HG03460 (cell line): ENCODE measurements around the gene PNPLA7.
A peak's percentile ranks its signal among the peaks of the same experiment; 100 is the strongest.
"Not testable (repeated sequence)": the region's sequence is repeated elsewhere in the genome, so short reads cannot be mapped to it uniquely, and the experiment has no call there.

ENCODE experiments used
- ATAC-seq: cut with Tn5 transposase; IDR thresholded peaks from one replicate; pipeline ENCODE4 v1.9.1; 2021; ENCODE audit not compliant: unreplicated experiment

PNPLA7 gene

DNA sequence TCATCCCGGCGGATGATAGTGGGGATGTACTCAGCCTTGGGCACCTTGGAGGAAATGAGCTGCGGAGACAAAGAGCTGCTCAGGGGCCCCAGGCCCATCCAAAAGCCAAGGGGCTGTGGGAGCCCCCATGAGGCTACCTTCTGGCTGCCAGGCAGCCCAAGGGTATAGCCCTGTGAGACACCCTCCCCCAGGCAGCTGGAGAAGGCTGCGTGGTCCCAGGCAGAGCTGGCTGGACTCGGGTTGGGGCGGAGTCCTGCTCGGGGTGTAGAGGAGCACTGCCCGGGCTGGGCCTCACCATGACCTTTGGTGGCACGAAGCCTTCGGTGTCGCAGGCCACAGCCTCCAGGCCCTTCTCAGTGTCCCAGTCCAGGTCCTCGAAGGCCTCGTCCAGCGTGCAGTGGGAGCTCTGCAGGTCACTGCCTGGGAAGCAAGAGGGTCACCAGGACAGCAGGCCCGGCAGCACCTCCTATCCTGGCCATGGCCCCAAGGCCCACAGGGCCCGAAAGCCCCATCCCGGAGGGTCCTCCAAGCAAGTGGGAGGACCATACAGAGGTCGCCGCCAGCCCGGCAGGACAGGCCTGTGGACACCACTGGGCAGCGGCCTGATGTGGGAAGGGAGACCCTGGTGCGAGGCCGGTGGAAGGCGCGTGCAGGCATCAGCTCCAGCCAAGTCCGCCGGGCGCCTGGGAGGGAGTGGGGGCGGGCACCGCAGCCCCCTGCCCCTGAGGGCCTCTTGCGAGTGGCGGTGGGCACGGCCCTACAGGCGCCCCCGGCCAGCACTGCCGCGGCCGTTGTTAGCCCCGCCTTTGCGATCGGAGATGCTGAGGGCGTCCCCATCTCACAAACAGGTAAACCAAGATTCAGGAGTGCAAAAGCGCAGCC, 97.2 kb downstream of the PNPLA7 start:
- ATAC-seq: no peak

DNA sequence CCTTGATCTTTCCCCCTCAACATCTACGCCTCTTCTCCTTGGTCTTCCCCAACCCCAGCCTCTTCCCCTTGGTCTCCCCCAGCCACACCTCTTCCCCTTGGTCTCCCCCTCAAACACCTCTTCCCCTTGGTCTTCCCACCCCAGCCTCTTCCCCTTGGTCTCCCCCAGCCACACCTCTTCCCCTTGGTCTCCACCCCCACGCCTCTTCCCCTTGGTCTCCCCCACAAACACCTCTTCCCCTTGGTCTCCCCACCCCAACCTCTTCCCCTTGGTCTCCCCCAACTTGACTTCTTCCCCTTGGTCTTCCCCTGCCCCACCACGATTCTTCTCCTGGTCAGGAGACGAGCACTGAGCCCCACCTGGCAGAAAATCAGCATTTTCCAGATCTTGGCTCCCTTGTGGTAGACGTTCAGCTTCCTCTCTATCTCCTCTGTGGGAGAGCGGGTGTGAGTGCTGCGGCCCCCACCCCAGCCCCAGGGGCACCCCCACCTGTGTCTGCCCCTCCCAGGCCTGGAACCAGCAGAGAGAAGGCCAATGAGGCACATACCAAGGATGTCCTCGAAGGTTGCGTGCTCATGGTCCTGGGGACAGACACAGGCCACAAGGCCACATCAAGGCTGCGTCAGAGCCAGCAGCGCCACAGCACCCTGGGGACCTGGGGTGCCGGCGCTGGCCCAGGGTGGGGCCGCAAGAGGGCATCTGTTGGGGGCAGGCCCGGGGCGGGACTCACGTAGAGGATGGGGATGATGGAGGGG, 98.0 kb downstream of the PNPLA7 start:
- no peak for ATAC-seq

DNA sequence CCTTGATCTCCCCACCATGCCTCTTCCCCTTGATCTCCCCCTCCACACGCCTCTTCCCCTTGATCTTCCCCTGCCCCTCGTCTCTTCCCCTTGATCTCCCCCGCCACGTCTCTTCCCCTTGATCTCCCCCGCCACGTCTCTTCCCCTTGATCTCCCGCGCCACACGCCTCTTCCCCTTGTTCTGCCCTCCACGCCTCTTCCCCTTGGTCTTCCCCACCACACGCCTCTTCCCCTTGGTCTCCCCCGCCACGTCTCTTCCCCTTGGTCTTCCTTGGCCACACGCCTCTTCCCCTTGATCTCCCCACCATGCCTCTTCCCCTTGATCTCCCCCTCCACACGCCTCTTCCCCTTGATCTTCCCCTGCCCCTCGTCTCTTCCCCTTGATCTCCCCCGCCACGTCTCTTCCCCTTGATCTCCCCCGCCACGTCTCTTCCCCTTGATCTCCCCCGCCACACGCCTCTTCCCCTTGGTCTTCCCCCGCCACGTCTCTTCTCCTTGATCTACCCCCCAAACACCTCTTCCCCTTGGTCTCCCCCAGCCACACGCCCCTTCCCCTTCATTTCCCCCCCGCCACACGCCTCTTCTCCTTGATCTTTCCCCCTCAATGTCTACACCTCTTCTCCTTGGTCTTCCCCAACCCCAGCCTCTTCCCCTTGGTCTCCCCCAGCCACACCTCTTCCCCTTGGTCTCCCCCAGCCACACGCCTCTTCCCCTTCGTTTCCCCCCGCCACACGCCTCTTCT, 98.8 kb downstream of the PNPLA7 start:
- ATAC-seq: not testable (repeated sequence)

DNA sequence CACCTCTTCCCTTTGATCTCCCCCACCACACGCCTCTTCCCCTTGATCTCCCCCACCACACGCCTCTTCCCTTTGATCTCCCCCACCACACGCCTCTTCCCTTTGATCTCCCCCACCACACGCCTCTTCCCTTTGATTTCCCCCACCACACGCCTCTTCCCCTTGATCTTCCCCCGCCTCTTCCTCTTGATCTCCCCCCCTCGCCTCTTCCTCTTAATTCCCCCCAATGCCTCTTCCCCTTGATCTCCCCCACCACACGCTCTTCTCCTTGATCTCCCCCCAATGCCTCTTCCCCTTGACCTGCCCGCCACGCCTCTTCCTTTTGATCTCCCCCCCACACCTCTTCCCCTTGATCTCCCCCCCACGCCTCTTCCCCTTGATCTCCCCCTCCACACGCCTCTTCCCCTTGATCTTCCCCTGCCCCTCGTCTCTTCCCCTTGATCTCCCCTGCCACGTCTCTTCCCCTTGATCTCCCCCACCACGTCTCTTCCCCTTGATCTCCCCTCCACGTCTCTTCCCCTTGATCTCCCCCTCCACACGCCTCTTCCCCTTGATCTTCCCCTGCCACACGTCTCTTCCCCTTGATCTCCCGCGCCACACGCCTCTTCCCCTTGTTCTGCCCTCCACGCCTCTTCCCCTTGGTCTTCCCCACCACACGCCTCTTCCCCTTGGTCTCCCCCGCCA, 99.5 kb downstream of the PNPLA7 start:
- not testable (repeated sequence) for ATAC-seq

DNA sequence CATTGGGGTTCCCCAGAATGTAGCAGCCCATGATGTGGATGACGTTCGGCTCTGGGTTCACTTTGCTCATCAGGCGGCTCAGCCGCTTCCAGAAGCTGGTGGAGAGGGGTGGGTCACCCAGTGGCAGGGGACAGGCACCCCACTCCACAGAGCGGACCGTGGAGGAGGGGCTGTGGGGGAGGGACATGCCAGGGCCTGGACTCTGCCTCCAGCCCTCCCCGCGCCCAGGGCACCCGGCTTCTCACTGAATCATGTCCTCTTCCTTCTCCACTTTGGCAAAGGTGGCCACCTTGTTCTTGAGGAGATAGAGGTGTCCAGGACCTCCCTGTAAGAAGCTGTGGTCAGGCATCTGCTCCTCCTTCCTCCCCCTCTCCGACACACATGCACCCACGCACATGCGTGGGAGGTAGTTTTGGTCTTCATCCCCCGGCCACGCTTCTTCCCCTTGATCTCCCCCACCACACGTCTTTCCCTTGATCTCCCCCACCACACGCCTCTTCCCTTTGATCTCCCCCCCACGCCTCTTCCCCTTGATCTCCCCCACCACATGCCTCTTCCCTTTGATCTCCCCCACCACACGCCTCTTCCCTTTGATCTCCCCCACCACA, 100.2 kb downstream of the PNPLA7 start:
- ATAC-seq: no peak

DNA sequence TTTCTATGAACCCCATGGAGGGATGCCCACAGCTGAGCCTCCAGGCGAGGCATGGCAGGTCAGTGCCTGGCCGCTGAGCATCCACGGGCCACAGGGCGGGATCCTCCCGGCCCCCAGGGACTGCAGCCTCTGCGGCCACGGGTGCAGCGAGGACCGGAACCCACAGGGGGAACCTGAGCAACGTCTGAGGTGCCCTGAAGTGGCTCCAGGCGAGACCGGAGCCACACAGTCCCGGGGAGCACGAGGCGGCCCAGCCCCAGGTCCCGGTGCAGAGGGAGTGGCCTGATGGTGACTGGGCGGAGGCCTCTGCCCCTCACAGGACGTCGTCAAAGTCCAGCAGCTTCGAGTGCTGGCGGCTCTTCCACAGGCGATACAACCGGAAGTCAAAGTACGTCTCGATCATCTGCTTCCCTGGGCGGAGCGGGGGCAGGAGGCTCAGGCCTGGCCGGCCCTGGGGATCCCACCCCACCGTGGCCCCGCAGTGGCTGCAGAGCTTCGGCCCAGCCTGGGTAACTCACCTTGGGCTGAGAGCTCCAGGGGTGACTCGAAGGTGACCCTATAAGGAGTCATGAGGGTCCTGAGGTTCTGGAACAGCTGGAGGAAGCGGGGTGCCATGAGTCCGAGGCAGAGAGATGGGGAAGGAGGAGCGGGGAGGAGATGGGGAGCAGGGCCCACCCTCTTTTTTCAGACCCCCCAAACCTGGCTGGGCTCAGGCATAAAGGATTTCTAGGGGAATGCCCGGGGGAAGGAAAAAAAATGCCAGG, 100.9 kb downstream of the PNPLA7 start:
- ATAC-seq: no peak

DNA sequence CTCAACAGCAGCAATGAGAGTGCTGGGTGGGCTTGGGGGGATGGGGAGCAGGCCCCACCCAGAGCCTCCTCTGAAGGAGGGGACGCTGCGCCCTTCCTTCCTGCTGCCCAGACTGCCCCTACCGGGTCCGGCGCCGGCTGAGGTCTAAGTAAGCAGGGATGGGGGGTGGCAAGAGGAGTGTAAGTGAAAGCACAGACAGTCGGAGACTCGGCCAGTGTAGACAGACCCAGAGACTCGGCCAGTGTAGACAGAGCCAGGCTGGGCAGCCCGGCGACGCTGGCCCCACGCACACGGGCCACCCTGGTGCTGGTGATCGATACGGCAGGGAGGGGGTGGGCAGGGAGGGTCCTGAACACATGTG, 101.6 kb downstream of the PNPLA7 start:
- ATAC-seq: no peak

DNA sequence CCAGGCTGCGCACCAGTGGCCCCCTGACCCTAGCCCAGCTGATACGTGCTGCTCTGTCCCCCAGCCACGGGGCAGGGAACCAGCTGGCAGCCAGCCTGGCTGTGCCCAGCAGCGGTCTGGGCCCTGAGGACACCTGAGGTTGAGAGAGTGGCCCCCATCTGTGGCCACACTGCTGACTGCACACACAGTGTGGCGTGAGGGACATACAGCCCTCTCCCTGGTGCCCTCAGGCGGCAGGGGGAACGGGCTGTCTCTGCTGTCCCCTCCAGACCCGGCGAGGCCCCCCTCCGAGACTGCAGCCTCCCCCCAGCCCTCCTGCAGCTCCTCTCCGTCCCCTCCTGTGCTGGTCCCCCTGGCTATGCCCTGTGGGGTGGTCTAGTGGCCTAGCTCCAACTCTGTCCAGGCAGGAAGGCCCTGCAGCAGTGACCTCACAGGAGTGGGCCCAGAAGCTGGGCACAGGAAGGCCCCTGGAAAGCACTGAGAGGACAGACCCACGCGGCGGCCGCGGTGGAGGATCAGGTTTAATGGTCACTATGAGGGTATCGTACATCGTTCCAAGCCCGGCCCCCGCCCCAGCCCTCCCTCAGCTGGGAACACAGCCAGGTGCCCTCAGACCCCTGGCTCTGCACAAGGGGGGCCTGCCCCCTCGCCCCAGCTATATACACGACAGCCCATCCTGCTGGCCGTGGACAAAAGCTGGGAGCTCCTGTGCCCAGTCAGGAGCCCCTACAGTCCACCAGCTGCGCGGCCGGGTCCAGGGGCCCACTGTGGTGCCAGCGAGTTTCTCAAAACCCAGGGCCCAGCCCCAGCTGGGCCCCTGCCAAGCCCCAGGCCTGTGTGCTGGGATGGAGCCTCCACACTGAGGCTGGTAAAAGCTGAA, 102.2 kb downstream of the PNPLA7 start:
- no peak for ATAC-seq

DNA sequence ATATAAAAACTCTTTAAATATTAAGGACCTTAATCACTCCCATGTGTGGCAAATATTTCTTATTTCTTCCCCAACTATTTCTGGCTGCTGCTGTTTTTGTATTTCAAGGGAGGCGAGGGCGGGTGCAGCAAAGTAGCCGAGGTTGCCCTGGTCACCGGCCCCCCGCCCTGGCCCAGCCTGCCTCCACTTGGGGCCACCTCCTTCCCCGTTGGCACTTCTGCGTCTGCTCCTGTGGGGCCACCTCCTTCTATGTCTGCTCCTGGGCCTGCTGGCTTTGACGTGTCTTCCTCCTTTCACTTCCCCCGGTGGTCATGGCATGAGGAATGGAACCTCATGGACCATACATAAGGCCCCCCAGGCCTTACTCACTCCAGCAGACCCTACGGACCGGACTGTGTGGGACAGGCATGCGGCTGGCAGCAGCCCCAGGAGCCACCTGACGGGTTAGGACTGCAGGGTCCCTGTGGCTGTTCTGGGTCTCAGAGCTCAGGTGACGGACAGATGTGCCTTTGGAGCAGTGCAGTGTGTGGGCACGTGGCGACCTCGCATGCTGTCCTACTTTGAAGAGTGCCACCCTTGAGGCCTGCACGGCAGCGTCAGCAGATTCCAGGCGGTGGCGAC, 103.2 kb downstream of the PNPLA7 start:
- ATAC-seq: no peak

DNA sequence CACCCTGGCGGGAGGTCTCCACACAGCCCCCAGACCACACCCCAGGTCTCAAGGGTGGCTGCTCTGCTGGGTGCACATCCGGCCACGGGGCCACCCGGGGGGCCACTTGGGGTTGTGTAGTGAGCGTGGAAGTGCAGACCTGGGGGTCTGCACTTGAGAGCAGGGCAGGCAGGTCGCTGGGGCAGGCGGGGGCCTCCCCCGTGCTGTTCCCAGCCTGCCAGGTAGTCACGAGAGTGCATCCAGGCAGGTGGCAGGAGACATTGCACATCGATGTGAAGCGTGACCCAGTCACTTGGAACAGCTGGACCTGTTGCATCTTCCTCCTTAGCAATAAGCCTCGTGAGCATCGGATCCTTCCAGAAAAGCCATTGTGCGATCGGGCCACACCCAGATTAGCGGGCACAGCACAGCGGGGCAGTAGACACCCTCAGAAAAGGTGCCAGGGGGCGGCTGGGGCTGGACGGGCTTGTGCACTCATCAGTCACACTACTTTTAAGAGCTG, 104.2 kb downstream of the PNPLA7 start:
- no peak for ATAC-seq

DNA sequence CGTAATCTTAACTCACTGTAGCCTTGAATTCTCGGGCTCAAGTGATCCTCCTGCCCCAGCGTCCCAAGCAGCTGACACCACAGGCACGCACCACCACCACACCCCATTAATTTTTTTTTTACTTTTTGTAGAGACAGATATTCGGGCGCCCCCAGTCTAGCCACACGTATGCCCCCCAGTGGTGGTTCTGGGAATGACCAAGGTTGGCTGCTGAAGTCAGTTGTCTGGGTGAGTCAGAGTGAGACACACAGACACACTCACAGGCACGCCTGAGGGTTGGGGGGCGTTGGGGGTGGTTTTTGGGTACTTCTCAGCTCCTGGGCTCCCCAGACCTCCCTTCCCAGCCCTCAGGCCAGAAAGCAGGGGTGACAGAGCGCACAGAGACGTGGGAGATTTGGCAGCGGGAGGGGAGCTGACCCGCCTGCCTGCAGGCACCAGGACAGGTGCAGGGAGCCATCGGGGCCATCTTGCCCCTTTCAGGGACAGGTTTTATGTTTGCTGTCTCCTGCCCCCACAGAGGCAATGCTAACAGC, 104.9 kb downstream of the PNPLA7 start:
- ATAC-seq: peak; percentile 70

DNA sequence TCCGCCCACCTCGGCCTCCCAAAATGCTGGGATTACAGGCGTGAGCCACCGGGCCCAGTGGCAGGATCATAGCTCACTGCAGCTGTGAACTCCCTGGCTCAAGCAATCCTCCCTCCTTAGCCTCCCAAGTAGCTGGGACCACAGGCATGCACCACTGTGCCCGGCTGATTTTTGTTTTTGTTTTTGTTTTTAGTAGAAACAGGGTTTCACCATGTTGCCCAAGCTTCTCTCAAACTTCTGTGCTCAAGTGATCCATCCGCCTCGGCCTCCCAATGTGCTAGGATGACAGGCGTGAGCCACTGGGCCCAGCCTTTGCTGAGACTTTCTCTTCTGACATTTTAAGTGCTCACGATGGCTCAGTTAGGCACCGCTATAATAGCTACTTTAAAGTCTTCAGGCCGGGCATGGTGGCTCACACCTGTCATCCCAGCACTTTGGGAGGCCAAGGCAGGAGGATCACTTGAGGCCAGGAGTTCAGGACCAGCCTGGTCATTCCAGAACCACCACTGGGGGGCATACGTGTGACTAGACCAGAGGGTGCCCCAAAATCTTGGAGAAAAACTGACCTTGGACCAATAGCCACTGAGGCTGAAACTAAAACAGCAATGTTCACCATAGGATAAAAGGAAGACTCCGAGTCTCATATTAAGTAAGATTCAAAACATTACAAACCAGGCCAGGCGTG, 106.0 kb downstream of the PNPLA7 start:
- no peak for ATAC-seq

DNA sequence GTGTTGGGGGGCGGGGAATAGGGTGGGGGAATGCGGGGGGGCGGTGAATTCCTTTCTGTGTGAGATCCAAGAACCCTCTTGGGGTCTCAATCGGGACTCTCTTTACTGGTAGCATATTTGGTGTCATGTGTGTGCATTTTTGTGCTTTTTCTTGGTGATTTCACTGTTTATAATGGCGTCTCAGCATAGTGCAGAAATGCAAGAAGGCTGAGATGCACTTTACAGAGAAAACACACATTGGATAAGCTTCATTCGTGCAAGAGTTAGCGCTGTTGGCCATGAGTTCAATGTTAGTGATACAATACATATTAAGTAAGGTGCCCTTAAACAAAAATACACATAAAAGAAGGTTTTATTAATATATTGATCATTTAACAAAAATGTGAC, 108.3 kb downstream of the PNPLA7 start:
- ATAC-seq: no peak

DNA sequence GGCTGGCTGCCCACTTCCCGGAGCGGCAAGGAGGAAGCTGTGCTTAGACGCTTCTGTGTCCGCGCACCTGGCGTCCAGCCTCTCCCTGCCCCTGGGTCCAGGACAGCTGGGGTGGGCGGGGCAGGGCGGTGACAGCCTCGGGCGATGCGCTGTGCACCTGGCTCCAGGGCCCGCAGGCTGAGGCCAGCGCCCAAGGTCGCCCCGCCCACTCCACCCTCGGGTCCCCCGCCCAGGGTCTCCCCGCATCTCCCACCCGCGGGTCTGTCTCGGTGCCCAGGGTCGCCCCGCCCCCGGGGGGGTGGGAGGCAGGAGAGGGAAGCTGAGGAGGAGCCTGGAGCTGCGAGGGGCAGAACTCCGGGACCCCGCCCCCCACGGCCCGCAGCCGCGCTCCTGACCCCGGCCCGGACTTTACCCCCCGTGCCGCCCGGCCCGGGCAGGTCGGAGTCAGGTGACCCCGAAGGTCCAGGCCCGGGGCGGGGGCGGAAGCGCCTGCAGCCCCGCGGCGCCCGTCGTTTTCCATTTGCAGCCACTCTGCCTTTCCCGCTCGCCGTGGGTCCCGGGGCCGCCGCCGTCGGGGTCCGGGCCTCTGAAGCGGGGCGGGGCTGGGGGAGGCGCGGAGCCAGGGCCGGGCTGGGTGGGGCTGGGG, 108.8 kb downstream of the PNPLA7 start, which contains the start of gene ENTPD8:
TSS of gene ENTPD8 (minus strand) at position 69 of the 646 bp plus-strand sequence. CDS start 3,072 bp downstream, outside the sequence.
- no peak for ATAC-seq

DNA sequence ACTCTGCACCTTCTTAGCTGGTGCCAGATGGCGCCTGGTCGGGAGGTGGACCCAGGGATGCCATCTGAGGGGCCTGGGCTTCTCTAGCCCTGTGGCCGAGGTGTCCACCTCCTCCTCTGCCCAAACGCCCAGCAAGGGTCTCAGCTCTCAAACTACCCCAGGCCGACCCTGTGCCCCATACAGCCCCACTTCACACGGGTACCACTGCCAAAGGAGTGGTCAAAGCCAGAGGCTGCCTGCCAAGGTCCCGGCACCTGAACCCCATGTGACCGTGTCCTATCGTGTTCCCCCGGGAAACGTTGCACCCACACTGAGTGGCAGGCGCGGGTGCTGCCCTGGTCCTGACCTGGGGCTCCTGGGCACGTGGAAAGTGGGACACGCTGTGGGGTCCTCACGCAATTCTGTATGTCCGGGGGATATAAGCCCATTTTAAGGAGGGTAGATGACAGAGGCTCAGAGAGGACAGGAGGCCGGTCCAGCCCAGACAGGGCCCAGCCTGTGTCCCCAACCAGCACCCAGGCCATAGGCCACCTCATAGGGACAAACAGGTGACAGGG, 111.0 kb downstream of the PNPLA7 start:
- ATAC-seq: no peak

DNA sequence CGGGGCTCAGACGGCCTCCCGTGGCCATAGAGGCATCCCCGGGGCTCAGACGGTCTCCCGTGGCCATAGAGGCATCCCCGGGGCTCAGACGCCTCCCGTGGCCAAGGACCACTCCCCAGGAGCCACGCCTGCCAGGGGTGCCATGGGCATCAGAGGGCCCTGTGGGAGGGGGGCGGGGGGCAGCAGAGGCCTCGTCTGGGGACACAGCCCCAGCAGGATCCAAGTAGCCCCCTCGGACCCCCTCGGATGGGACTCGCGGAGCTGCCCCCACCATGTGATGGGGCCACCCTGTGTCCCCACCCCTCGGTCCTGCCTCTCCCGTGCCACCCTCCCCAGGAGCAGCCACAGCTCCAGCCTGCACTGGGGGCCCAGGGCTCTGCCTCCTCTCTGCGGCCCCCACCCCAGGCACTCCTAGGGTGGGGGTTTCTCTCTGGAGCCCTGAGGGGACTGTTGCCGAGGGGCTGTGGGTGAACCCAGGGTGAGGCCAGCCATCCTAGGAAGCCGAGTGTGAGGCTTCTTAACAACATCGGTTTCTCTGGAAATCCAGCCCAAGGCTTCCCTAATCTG, 111.5 kb downstream of the PNPLA7 start:
- no peak for ATAC-seq
